GM18498 (cell line): ENCODE data around the gene SIVA1.
"Not testable (repeated sequence)": the region's sequence is repeated elsewhere in the genome, so short reads cannot be mapped to it uniquely, and the experiment has no call there.

ENCODE experiments used
- ATAC-seq: cut with Tn5 transposase; IDR thresholded peaks from one replicate; pipeline ENCODE4 v1.9.1; 2021; ENCODE audit warnings: mild to moderate bottlenecking, moderate library complexity; ENCODE audit not compliant: unreplicated experiment

Gene SIVA1

DNA sequence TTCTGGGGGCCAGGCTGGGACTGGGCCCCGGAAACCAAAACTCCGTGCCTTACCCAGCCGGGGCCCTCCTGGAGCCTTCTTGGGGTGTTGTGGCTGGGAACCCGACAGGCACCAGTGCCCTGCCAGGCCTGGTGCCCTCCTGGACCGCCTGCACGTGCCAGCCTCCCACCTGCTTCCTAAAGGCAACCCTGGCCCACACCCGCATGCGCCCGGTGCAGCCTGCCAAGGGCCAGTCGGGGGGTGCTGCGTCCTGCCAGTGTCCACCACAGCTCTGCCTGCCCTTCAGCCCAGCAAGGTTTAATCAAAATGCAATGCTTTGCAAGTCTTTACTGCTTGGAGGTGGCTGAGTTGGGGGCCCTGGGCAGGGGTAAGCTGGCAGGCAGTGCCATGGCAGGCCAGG lies 34.1 kb upstream of the SIVA1 start:
- ATAC-seq = no peak

- ATAC-seq = no peak
These were observed 33.6 kb upstream of the SIVA1 start for GRCh38 chr14:104719343-104719742.

DNA sequence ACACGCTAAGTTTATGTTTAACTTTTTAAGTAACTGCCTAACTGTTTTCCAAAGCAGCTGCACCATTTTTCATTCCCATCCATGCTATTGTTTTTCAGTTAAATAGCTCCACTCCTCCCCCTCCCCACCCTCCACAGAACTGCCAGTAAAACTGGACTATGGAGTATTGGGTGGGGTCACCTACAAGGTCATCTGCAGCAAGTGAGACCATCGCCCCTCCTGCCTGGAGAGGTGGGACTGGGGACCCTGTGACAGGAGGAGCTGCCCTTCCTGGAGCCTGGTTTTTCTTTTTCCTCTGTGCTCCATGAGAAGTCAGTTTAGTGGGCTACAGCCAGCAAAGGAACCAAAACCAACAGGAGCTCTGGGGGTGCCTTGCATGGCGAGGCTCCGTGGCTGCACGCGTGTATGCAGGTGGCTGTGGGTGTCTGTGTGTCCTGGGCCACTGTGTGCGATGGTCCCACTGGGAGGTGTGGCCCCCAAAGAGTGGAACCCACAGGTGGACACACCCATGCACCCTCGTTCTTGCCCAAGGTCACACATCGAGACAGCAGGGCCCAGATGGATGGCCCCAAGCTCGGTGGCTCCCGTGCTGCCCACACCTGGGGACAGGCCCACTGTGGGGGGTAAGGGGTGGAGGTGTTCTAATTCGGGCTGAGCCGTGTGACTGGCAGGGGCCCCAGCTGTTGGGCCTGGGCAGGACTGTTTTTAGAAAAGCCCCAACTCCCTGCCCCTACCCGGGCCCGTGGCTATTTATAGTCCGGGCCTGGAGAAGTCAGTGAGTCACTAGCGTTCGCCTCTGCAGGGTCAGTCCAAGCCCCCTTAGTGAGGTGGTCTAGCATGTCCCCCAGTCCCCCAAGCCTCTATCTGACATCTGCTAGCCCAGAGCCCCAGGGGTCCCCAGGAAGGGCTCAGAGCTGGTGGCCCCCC lies 31.2 kb upstream of the SIVA1 start:
- ATAC-seq = no peak

DNA sequence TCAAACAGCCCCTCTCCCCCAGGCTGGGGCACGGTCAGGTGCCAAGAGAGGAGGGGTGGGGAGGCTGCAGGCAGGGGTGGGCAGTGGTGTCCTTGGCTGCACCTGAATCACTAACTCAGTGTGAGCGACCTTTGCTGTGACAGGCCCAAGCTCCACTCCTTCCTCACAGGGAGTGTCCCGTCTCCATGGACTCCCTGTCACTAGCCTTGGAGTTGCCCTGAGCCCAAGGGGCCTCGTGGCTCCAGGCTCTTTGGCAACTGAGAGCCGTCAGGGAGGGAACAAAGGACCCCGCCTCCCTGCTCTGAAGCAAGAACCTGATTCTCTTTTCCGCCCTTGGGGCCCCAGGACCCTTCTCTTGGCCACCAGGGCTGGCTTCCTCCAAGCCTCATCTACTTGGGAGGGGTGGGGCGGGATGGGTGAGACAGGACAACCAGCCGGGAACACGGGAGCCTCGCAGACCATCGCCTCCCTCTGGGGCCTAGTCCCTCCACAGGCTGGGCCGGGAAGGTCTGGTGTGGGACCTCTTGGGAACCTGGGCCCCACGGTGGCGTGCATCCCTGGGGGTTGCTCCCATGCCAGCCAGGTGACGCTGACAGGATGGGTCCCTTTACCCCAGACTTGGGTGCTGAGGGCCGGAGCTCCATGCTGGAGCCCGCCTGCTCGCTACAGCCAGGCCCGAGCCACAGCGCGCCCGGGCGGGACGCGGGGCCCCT lies 29.9 kb upstream of the SIVA1 start:
- no peak for ATAC-seq

- peak; percentile 49 for ATAC-seq
These were observed 29.1 kb upstream of the SIVA1 start, which contains the start of gene ADSS1 for GRCh38 chr14:104723651-104724406. Gene ADSS1 (plus strand): TSS chr14:104724229. CDS start chr14:104724271, 42 bp downstream.

DNA sequence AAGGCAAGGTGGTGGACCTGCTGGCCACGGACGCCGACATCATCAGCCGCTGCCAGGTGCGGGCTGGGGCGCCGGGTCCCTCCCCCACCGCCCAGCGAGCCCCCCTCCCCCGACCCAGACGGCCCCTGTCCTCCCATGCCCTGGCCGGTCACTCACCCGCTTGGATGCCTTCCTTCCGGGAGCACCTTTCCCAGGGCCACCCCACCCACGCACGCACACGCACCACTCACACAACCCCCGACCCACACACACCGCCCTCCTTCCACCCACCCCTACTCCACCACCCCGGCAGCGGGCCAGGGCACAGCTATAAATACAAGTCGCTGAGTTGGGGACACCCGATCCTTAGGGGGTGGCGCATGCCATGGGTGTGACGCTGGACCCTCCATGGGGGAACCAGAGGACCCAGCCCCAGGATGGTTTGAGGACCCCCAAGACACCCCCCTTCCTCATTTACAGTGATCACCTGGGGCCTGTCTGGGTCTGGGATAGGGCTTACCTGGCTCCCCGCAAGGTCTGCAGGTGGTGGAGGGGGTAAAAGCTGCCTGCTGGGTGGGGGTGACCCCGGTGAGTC lies 28.5 kb upstream of the SIVA1 start:
- ATAC-seq = no peak

- no peak for ATAC-seq
These were observed 27.8 kb upstream of the SIVA1 start for GRCh38 chr14:104724981-104725771.

- no peak for ATAC-seq
These were observed 27.0 kb upstream of the SIVA1 start for GRCh38 chr14:104725772-104726548.

DNA sequence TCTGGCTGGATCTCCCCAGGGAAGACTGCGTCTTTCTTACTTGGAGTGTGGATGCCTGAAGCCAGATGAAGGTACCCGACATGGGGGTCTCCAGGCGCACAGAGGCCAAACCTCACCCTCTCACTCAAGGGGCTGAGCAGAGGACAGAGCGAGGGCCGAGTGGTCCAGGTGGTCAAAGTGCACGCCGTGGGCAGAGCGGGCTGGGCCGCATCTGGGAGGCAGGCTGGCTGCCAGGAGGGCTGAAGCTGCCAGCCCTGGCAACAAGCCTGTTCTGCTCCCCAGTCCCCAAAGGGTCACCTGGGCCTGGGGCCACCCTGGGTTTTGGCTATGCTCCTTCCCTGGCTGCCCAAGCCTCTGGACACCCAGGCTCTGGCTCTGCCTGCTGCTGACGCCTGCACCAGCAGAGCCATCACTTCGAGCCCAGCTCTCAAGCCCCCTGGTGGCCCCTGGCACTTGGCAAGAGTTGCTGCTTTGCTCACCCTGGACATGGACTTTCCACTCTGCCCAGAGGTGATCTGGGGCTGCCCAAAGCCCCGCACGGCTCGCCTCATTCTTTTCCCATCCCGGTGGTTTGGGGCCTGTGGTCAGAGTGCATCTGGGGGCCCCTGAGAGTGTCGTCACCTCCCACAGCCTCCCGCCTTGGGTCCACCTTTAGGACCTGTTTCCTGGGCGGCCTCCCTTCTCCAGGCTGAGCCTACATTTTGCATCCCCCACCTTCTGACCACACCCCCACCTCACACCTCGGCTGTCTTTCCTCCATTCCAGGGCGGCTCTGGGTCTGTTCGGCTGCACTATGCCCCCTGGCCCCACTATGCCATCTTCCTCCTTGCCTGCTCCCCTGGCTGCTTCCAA lies 26.1 kb upstream of the SIVA1 start:
- ATAC-seq = no peak

DNA sequence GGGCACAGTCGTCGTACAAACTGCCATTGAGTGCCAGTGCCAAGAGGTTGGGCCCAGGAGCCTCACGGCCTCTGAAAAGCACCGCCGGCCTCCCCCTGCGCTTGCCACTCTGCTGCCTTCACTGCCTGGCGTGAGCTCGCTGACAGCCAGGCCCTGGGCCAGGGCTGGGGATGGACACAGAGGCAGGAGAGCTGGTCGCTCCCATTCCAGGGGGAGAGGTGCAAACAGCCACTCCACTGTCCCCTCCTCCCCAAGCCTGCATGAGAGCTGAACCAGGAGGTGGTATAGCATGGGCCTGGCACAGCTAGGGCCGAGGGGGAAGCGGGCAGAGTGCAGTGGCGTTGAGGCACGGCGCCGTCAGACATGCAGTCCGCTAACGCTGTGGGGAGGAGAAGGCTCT lies 24.3 kb upstream of the SIVA1 start:
- no peak for ATAC-seq

DNA sequence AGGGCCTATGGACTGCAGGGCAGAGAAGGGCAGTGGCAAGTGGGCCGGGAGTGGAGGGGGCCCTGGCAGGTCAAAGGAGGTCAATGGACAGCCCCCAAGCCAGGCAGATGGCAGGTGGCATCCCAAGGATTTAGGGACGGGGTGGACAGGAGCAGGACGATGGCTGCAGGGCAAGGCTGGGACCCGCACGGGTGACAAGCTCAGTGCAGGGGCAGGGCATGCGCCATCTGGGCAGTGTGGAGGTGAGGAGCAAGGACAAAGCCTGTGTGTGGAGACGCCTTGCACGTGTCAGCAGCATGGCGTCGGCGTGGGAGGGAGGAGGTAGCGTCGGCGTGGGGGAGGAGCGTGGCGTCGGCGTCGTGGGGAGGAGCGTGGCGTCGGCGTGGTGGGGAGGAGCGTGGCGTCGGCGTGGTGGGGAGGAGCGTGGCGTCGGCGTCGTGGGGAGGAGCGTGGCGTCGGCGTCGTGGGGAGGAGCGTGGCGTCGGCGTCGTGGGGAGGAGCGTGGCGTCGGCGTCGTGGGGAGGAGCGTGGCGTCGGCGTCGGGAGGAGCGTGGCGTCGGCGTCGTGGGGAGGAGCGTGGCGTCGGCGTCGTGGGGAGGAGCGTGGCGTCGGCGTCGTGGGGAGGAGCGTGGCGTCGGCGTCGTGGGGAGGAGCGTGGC lies 23.6 kb upstream of the SIVA1 start:
- not testable (repeated sequence) for ATAC-seq

GRCh38 chr14:104729835-104730181 lies 23.1 kb upstream of the SIVA1 start:
- no peak for ATAC-seq

DNA sequence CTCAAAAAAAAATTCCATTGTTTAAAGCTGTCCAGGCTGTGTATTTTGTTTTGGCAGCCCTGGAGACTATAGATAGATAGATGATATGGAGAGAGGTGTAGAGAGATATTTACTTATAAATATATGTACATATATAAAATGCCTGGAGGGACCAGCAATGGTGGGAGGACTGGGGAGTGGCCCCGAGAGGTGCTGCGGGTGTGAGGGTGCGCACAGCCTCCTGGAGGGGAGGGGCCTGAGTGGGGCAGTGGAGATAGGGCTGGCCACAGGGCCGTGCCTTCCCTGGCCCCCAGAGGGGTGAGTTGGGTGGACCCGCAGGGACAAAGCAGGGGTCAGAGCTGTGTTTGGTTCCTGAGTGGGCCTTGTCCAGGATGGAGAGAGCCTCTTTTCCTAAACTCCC lies 22.5 kb upstream of the SIVA1 start:
- ATAC-seq = no peak

DNA sequence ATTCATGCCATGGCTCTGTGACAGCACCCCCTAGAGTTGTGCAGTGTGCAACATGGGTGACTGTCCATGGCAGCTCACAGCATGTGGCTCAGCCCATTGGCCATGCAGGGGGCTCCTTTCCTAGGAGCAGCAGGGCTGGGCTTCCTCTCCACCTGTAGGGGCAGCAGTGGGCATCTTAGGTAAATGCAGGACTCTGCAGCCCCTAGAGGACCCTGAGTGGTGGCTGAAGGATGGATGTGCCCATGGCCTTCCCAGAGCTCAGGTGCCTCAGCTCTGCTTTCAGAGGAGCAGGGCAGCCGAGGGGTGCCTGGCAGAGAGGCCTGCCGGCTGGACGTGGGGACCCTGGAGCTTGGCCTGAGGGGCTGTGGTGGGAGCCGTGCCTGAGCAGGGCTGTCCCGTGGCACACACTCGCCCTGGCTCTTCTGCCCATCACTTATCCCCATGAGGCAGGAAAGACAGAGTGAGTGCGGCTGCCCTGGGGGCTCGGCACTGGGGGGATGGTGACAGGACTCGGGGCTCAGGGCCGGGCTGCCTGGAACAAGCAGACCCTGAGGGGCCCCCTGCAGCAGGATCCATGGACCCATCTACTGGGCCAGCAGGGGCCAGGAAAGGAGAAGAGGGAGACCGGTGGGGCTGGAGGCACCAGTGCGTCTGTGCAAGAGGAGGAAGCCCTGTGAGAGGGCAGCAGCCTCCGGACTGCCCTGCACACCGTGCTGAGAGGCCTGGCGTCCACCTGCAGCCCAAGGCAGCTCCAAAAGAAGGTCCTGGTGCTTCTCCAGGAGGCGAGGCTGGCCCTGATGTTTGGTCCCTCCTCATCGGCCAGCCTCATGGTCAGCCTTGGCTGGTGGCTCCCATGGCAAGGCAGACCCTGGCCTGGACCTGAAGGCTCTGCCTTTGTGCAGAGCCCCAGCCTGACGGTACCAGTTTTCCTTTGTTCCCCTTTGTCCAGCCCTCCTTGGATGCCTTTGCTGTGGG lies 21.3 kb upstream of the SIVA1 start:
- no peak for ATAC-seq

- no peak for ATAC-seq
These were observed 20.6 kb upstream of the SIVA1 start for GRCh38 chr14:104732355-104732804.

DNA sequence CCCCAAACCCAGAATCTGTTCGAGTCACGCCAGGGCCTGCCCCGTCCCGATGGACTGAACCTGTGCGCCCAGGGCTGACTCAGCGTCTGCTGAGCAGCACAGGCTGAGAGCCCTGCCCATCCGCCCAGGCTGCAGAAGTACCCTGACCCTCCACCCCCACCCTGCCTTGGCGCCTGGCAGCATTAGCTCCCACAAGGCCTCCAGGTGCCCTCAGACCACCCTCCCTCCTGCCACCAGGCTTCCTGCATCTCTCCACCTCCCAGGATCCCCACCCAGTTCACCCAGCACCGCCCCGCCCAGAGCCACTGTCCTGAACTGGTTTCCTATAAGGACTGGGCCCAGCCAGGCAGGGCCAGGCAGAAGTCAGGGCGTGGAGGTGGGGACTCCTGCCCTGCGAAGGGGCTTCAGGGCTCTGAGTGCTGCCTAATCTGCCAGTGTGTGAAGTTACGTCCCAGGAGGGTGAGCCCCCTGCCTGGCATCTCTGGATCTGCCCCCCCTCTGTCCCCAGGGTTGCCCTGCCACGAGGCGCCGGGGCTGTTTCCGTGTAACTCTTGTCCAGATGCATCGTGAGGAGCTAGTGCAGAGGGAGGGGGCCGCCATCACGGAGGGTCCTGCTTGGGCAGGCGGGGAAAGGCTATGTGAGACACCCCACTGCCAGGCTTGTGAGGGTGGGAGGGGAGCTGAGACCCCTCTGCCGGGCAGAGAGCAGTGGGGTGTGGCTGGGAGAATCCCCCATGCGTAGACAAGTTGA lies 19.8 kb upstream of the SIVA1 start:
- no peak for ATAC-seq
